Measurements from ENCODE around the gene ZFP1.
"Not testable (repeated sequence)": the region's sequence is repeated elsewhere in the genome, so short reads cannot be mapped to it uniquely, and the experiment has no call there.

Gene ZFP1

DNA sequence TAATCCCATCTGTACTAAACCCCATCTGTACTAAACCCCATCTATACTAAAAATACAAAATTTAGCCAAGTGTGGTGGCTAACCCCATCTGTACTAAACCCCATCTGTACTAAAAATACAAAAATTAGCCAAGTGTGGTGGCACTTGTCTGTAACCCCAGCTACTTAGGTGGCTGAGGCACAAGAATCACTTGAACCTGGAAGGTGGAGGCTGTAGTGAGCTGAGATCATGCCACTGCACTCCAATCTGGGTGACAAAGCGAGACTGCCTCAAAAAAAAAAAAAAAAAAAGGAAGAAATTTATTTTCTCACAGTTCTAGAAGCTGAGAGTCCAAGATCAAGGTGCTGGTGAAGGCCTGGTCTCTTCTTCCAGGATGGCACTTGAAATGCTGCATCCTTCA is 12.1 kb downstream of the ZFP1 start:
- DNase-seq, result no peak

DNA sequence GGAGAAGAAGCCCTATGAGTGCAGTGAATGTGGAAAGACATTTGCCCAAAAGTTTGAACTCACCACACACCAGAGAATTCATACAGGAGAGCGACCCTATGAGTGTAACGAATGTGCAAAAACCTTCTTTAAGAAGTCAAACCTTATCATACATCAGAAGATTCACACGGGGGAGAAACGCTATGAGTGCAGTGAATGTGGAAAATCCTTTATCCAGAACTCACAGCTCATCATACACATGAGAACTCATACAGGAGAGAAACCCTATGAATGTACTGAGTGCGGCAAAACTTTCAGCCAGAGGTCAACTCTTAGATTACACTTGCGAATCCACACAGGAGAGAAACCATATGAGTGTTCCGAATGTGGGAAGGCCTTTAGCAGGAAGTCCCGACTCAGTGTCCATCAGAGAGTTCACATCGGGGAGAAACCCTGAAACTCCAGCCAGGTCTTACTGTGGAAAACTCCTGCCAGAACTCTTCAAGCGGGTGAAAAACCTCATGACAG is 21.6 kb downstream of the ZFP1 start:
- DNase-seq, result no peak

DNA sequence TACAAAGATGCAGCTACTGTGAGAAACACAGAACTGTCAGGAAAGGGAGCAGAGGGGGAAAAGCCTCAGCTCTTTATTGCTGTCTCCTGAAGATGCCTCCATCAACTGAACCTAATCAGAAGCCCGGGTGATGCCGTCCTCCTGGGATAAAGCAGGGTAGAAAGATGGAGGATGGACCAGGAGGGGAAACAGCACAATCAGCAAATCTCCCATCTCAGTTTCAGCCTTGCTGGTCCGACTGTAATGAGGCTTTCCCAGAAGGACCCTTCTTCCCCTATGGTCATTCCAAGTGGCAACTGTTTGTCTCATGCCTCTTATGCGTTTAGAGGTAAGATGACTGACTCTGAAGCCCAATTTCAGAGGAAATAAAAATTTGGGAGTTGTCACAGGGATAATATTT is 24.3 kb downstream of the ZFP1 start:
- DNase-seq, result no peak

DNA sequence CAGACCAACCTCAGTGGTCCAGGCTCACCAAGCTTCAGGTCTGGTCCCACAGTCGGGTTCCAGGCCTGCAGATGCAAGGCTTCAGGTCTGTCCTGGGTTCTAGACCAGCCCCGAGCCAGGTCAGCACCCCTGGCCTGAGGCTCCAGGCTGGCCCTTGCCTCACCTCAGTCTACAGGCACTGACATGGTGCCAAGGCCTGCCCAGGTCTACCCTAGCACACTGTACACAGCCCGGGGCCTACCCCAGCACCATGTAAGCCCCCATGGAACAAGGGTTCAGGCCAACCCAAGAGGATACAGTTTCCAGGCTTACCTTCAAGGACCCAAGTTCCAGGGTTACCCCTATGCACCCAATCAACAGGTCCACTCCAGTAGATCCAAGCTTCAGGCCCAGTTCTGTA is 26.8 kb downstream of the ZFP1 start:
- no peak for DNase-seq

DNA sequence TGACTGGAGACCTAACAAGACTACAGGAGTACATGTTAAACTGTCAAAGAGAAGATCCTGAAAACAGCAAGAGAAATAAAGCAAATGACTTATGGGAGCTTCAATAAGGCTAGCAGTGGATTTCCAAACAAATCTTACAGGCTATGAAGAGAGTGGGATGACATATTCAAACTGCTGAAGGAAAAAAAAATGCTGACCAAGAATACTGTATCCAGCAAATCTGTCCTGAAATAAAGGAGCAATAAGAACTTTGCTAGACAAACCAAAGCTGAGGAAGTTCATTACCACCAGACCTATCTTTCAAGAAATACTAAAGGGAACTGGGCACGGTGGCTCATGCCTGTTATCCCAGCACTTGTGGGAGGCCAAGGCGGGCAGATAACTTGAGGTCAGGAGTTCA is 28.6 kb downstream of the ZFP1 start:
- no peak for DNase-seq

DNA sequence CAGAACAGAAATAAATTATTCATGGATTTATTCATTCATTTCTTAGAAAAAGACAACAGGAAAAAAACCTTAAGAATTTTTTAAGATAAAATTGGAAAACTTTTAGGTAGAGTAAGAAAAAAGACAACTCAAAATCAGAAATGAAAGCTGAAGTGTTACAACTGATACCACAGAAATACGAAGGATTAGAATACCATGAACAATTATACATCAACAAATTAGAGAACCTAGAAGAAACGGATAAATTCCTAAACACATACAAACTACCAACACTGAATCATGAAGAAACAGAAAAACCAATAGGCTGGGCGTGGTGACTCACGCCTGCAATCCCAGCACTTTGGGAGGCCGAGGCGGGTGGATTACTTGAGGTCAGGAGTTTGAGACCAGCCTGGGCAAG is 30.9 kb downstream of the ZFP1 start:
- no peak for DNase-seq

DNA sequence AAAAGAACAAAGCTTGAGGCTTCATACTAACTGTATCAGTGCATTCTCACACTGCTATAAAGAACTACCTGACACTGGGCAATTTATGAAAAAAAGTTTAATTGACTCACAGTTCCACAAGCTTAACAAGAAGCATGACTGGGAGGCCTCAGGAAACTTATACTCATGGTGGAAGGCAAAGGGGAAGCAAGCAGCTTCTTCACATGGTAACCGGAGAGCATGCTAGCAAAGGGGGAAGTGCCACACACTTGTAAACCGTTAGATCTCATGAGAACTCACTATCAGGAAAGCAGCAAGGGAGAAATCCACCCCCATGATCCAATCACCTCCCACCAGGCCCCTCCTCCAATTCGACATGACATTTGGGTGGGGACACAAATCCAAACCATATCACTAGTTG is 33.3 kb downstream of the ZFP1 start:
- no peak for DNase-seq

DNA sequence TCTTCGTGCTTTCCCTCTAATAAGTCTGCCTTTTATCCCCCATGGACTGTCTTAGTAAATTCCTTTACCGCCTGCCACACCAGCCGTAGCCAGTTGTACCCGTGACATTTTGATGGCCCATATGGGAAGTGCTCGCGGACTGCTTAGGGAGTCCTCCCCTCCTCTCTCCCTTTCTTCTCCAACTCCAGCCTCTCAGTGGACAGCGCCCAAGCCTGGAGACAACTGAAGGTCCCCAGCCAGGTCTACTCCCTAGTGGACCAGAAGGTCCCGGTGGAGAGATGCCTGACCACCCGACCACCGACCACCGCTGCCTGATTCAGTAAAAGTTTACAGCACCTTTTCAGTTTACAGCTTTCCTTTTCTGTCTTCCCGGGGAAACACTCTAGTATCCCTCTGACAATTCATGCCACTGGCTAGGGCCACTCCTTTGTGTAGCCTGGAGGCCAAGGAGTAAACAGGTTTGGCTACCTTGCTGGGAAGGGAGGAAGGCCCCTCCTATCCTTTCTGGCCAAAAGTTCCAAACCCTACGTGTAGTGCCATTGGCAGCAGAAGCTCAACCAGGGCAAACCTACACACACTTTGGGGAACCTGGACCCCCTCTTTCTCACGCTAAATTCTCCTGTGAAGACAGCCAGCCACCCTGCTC is 40.6 kb downstream of the ZFP1 start:
- DNase-seq, result no peak

DNA sequence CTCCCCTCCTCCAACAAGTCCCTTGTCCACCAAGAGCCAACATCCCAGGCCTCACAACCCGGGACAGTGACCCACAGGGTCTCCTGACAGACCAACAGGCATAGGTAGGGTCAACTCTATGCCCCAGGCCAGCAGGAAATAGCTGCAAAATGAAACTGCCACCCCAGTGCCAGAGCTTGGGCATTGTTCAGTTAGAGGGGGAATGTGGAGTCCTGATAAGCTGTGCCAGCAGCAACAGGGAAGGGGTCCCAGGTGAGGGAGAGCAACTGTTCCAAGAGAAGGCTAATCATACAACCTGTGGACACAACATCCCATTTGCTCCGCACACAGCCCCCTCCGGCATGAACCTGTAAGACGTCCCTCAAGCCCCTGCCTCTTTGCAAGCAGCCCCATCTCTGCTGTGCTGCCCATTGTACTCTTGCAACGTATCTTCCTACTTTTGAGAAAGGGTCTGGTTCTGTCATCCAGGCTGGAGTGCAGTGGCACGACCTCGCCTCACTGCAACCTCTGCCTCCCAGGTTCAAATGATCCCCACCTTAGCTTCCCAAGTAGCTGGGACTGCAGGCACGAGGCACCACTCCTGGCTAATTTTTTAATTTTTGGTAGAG is 41.4 kb downstream of the ZFP1 start:
- no peak for DNase-seq

DNA sequence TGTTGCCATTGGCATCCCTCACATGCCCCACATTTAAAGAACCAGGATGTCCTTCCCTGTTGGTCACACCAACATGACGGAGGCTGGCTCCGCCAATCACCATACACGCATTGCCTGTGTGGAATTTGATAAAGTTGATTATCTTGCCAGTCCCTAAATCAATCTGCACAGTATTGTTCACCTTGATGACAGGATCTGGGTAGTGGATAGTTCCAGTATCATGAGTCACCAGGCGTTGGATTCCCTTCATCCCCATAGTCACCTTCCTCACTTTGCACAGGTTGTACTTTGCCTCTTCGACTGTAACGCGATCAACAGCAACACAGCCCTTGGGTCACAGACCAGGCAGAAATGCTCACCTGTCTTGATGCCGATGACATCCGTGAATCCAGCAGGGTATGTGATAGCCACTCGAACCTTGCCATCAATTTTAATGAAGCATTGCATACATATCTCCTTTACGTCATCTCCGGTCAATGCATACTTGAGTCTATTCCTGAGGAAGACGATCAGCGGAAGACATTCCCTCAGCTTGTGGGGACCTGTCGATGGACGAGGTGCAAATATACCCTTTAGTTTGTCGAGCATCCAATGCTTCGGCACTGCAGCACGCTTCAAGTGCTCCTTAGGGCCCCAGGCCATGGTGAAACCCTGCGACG is 44.4 kb downstream of the ZFP1 start:
- DNase-seq, result no peak

DNA sequence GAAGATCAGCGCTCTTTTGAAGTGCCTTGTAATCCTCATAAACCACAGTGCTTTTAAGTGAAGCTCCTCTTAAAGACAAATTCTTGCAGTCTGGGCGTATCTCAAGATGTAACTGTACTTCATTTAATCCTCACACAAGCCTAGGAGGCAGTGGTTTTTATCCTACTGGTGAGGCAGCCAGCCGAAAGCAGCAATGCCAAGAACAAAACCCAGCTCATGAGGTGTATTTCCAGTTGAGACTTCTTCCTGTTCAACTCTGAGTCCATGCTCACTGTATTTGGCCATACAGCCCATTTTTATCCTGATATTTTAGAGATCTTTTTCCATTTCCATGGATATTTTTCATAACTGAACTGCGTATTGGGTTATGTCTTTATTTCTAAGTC is 44.9 kb downstream of the ZFP1 start:
- no peak for DNase-seq

DNA sequence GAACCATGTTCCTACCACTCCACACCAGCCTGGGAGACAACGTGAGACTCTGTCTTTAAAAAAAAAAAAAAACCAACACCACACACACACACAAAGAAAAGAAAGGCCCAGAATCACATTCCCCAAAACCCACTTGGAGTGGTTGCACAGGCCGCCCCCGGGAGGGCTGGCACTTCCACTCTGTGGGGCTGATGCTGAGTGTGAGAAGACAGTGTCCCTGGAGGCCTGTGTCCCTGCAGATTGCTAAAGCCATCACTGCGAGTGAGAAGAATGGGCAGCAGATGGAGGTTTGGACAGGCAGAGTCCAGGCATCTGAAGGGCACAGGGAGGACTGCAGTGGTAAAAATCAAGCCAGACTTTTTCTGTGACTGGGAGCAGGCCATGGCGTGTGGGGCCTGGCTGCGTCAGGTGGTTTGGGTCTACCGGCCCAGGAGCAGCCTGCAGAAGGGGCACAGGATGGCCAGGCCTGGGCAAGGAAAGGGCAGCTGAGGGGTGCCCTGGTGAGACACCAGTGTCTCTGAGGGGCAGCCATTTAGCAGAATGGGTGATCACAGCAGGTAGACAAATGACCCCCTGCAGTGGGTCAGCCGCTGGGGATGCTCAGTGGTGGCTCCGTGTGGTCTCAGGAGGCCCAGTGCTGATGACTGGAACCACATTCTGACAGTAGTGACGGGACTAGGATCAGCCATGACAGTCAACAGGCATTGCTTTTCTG is 45.6 kb downstream of the ZFP1 start:
- DNase-seq, result no peak

DNA sequence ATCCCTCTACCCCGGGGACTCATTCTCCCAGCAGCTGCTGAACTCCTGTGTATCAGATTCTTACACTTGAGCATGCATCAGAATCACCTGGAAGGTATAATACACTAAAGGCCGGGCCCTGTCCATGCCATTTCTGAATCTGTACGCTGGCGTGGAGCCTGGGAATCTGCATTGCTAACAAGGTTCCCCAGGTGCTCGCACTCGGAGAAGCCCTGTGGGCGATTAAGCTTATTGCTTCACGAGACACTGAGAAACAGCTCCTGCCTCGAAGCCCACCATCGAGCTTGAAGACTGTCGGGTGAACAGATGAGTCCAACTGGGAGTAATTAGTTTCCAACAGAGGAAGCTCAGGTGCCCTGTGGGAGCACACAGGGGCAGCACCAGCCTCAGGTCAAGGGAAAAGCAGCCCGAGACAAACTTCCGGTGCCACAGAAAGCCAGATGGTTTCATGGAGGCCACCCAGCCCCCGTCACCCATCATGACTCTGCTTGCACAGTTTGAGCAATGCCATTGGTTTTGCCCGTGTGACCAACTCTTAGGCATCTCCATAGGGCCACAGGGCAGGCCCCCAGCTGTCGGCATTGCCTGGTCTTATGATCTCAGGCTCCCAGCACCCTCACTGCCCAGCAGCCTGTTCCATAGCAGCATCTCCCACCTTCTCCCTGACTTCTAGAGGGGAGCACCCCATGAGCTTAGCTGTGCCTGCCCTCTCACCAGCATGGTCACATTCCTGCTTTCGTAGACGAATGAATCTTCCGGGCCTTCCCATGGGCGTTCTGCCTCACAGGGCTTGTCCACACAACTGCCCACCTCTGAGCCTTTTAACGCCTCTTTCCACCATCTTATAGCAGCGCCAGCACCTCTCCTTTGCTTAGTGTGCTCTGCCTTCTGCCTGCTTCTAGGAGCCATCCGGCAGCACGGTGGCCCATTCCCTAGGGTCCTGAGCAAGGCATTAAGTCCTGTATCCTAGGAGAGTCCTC is 47.8 kb downstream of the ZFP1 start:
- DNase-seq, result no peak

DNA sequence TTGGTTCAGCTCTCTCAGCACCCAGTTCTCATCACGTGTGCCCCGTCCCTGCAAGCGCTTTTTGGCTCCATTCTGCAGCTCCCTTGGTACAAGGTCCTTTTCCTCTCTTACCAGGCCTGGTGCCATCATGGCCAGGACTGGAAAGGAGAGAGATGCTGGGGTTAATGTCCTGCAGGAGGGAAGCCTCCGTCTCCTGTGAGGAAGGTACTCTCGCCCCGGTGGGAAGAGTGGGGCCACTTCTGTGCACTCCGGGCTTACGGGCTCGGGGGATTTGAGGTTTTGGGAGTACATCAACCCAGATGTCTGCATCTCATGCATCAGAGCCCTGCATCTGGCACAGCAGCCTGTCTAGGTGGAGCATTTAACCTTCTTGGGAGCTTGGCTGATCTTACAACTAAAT is 48.5 kb downstream of the ZFP1 start:
- DNase-seq, result no peak

DNA sequence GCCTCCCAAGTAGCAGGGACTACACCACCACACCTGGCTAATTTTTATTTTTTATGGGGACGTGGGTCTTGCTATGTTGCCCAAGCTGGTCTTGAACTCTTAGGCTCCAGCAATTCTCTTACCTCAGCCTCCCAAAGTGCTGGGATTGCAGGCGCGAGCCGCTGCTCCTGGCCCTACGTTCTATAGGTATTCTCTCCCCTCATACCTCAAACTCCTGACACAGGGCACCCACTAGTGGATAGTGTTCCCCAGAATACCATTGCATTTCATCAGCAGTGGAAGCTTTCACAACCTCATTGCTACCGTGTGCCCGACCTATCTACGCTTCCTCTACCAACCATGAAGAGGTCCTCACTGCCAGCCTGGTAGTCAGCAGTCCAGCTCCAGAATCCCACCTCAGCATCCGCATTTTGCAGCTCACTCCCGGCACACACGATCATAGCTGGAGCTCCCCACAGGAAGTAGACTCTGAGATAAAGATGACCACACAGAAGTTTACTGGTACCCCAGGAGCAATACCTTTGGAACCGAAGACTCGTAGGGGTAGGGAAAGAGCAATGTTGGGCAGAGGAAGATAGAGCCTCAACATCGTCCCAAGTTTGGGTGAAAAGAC is 49.3 kb downstream of the ZFP1 start:
- no peak for DNase-seq

DNA sequence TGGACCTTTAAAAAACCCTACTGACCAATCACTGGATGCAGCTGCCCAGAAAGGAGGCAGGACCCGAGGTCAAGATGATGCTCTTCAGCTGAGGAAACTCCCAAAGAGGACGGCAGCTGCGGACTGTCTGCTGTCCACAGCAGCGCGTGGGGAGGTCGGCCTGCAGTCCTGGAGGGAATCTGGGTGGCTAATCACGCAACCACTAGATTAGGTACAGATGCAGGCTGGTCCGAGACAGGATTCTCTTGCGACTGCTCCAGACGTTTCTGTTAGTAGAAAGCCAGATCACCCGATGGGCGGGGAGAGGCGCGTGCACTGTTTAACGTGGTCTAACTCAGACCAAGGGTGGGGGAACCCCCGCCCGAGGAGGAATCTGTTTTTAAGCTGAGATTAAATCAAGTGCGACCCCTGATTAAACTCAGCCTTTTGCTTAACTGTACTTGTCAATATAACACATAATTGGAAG is 49.8 kb downstream of the ZFP1 start:
- DNase-seq, result no peak

DNA sequence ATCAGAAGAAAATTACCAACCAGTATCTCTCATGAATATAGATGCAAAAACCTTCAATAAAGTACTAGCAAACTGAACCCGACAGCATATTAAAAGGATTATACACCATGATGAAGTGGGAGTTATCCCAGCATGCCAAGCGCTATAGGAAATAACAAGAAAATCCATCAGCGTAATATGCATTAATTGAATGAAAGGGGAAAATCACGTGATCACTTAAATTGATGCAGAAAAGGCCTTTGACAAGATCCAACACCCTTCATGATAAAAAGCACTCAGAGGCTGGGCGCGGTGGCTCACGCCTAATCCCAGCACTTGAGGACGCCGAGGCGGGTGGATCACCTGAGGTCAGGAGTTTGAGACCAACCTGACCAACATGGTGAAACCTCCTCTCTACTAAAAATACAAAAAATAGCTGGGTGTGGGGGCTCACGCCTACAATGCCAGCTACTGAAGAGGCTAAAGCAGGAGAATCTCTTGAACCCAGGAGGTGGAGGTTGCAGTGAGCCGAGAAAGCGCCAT is 53.8 kb downstream of the ZFP1 start:
- DNase-seq, result no peak

DNA sequence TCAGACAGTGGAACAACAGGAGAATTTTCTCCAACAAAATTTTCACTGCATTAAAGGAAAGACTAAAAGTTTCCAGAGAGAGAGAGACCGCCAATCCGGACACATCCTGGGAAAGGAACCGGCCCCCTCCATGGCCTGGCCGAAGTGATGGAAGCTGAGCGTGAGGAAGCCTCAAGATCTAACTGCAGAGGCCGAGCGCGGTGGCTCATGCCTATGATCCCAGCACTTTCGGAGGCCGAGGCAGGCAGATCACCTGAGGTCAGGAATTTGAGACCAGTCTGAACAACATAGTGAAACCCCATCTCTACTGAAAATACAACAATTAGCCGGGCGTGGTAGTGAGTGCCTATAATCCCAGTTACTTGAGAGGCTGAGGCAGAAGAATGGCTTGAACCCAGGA is 54.8 kb downstream of the ZFP1 start:
- DNase-seq, result no peak

DNA sequence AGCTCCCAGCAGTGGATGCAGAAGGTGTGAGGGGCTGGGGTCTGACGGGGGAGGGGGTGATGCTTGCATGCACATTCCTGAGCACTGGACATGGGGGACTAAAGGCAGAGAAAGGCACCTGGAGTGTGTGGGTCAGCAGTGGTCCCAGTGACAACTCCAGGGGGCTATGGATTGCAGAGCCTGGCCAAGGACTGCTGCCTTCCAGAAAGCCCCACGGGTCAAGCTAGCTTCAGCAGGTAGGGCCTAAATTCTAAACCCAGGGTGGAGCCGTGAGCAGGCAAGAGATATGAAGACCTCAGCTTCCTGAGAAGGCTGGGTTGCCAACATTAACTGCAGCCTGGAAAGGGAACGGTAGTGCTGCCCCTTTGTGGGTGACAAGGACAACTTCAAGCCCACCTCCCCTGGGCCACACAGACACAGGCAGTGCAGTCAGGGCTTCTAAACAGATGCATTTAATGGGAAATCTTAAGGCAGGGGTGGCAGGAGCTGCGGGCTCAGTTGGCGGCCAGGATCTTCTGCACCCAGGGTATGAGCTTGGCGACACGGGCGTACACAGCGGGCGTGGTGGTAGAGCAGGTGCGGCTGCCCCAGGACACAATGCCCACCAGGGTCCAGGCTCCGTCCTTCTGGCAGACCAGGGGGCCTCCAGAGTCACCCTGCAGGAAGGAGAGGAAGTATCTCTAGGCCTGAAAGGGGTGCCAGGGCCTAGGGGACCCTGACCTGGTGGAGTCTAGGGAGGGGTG is 55.5 kb downstream of the ZFP1 start:
- DNase-seq, result no peak

DNA sequence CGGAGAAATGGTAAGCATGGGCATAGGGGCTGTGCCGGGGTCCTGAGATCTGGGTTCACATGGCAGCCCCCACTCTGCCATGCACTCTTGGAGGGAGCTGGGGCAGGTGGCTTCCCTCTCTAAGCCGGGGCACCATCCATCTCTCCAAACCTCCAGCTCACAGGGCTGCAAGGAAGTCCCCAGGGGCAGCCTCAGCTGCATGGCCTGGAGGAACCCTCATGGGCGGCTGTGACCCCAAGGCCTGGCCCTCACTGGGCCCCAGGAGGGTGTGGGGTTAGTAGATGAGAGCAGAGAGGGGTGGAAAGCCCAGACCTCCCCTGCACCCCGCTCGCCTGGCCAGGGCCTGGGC is 56.1 kb downstream of the ZFP1 start:
- no peak for DNase-seq

DNA sequence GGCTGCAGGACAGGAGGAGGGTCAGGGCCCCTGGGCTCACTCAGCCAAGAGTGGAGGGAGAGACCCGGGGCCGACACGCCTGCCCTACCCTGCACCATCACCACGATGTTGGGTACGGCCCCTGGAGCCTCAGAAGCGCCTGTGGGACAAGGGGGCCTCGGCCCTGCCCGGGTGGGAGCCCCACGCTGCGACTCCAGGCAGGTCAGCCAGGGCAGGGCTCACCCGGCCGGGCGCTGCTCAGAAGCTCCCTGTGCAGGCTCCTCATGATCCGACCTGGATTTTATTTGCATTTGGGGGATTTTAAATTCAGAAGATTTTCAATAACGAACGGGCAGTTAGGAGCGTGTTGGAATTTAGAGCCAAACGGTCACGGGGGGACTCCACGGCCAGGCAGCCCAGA is 56.6 kb downstream of the ZFP1 start:
- DNase-seq, result not testable (repeated sequence)

Data from T-helper 1 cell (primary cell).